DND-41 (cell line): Measurements from ENCODE around the gene SLC25A21.

ENCODE experiments used
- CTCF ChIP-seq: IDR thresholded peaks from 2 replicates; pipeline ENCODE4 v1.5.1; 2012; ENCODE audit warnings: borderline replicate concordance, low read length, moderate library complexity, mild to moderate bottlenecking; ENCODE audit not compliant: poor library complexity, severe bottlenecking; ENCODE audit errors: extremely low read depth
- EZH2 ChIP-seq: IDR thresholded peaks from 3 replicates; pipeline ENCODE4 v1.6.1; 2012; ENCODE audit warnings: borderline replicate concordance, low read depth, mild to moderate bottlenecking, moderate library complexity, low read length, inconsistent platforms; ENCODE audit not compliant: severe bottlenecking

GRCh38 chr14:36900846-36901245 lies 271.6 kb downstream of the SLC25A21 start:
- no peak for TF ChIP-seq CTCF
- no peak for TF ChIP-seq EZH2
